ENCODE data around the gene EGF.

The EGF gene

DNA sequence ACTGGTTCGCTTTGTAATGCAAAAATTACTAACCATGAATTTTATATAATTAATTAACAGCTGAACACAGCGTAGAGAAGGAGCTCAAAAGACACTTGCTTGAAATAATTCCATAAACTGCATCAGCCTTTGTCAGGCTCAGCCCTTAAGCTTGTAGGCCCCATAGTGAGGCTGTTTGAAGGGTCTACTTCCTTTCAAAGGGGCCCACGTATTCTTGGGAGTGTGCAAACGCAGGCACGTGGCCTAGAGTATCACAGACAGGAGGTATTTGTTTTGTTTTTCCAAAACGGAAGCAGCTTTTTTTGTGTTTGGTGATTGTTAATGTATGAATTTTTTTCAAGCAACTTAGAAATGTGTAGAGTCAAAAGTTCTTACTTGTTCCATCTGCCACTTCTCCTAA lies 25.6 kb upstream of the EGF start:
- Histone ChIP-seq H3K27ac (ENCODE audit: poor library complexity, severe bottlenecking) (no peak overlapping the region), H3K9me3 (ENCODE audit: severe bottlenecking) (no peaks in the 10 kb centered on the region)
- no peak for ATAC-seq (ENCODE audit: low read depth)

DNA sequence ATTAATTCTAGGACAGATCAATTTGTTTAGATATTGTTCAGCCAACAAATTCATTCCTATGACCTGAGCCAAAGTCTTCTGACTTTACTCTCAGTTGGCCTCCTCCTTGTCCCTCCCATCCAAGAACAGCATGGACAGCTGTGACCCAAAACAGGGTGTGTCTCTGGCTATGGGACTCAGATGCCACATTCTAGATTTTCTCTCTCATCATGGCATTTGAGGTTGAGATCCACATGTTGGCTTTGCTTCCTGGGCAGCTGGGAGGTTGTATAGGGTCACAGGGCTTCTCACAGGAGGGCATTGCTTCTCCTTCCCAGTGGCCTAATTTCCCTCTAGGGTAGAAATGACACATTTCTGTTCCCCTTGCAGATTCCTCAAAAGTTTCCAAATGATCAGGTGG lies 22.6 kb upstream of the EGF start:
- H3K27me3 ChIP-seq (ENCODE audit: insufficient read depth, poor library complexity, severe bottlenecking), result no peaks in the 10 kb centered on the region
- DNase-seq (ENCODE audit: low spot score), result no peak
- TF ChIP-seq, protein P1, sequence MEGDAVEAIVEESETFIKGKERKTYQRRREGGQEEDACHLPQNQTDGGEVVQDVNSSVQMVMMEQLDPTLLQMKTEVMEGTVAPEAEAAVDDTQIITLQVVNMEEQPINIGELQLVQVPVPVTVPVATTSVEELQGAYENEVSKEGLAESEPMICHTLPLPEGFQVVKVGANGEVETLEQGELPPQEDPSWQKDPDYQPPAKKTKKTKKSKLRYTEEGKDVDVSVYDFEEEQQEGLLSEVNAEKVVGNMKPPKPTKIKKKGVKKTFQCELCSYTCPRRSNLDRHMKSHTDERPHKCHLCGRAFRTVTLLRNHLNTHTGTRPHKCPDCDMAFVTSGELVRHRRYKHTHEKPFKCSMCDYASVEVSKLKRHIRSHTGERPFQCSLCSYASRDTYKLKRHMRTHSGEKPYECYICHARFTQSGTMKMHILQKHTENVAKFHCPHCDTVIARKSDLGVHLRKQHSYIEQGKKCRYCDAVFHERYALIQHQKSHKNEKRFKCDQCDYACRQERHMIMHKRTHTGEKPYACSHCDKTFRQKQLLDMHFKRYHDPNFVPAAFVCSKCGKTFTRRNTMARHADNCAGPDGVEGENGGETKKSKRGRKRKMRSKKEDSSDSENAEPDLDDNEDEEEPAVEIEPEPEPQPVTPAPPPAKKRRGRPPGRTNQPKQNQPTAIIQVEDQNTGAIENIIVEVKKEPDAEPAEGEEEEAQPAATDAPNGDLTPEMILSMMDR (IDR thresholded peaks at IDR 0.05; ENCODE audit: poor library complexity, severe bottlenecking), result no peak
- H3K27ac ChIP-seq (ENCODE audit: poor library complexity, severe bottlenecking), result no peak overlapping the region
- ATAC-seq (ENCODE audit: low read depth), result no peak
- no peaks in the 10 kb centered on the region for H3K36me3 ChIP-seq (ENCODE audit: low read depth)
- no peaks in the 10 kb centered on the region for H3K4me1 ChIP-seq (ENCODE audit: insufficient read depth, poor library complexity, severe bottlenecking)
- no peak overlapping the region for H3K4me3 ChIP-seq (ENCODE audit: severe bottlenecking)
- no peaks in the 10 kb centered on the region for H3K9me3 ChIP-seq (ENCODE audit: severe bottlenecking)

More for the DNA sequence above, 25.6 kb upstream of the EGF start:
- Histone ChIP-seq H3K36me3 (ENCODE audit: low read depth) (no peaks in the 10 kb centered on the region), H3K4me1 (ENCODE audit: insufficient read depth, poor library complexity, severe bottlenecking) (no peaks in the 10 kb centered on the region), H3K27me3 (ENCODE audit: insufficient read depth, poor library complexity, severe bottlenecking) (no peaks in the 10 kb centered on the region), H3K4me3 (ENCODE audit: severe bottlenecking) (no peak overlapping the region)
- TF ChIP-seq, protein P1 (IDR thresholded peaks at IDR 0.05; ENCODE audit: poor library complexity, severe bottlenecking), result no peak
- no peak for DNase-seq (ENCODE audit: low spot score)

DNA sequence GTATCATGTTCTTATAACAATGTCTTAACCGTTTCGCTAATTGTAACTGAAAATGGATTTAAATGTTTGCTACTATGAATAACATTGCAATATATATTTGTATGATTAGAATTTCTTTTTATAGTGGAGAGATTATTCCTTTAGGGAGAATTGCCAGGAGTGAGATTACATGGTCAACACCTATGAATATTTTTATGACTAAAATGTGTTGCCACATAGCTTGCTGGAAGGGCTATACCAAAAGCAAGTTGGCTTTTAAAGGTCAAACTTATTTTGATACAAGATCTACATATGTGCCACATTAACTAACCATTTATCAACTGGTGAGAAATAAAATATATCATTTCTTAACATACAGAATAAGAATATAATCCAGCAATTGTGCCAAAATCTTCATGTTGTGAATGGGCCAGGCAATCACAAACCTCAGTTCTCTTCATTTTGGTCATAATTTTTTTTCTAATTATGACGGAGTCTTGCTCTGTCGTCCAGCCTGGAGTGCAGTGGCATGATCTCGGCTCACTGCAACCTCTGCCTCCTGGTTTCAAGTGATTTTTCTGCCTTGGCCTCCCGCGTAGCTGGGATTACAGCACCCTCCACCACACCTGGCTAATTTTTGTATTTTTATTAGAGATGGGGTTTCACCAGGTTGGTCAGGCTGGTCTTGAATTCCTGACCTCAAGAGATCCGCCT lies 10.0 kb upstream of the EGF start:
- TF ChIP-seq, protein P1 (IDR thresholded peaks at IDR 0.05; ENCODE audit: poor library complexity, severe bottlenecking), result no peak
- no peak overlapping the region for H3K4me3 ChIP-seq (ENCODE audit: severe bottlenecking)
- no peak for ATAC-seq (ENCODE audit: low read depth)
- H3K4me1 ChIP-seq (ENCODE audit: insufficient read depth, poor library complexity, severe bottlenecking), result no peaks in the 10 kb centered on the region
- no peaks in the 10 kb centered on the region for H3K9me3 ChIP-seq (ENCODE audit: severe bottlenecking)
- no peak for DNase-seq (ENCODE audit: low spot score)
- H3K36me3 ChIP-seq (ENCODE audit: low read depth), result no peaks in the 10 kb centered on the region
- H3K27ac ChIP-seq (ENCODE audit: poor library complexity, severe bottlenecking), result no peak overlapping the region
- no peaks in the 10 kb centered on the region for H3K27me3 ChIP-seq (ENCODE audit: insufficient read depth, poor library complexity, severe bottlenecking)

DNA sequence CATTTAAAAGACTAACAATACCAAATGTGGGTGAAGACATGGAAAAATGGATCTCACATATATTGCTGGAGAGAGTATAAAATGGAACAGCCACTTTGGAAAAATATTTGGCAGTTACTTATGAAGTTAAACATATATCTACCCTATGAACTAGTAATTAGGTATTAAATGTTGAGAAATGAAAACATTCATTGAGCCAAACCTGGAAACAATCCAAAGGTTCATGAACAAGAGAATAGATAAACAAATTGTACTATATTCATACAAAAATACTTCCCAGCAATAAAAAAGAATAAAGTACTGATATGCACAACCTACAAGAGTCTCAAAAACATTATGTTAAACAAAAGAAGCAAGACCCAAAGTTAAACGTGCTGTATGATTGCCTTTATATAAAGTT lies 4.0 kb upstream of the EGF start:
- DNase-seq (ENCODE audit: low spot score), result no peak
- Histone ChIP-seq H3K4me3 (ENCODE audit: severe bottlenecking) (no peak overlapping the region), H3K27me3 (ENCODE audit: insufficient read depth, poor library complexity, severe bottlenecking) (no peaks in the 10 kb centered on the region), H3K27ac (ENCODE audit: poor library complexity, severe bottlenecking) (no peak overlapping the region), H3K36me3 (ENCODE audit: low read depth) (no peaks in the 10 kb centered on the region), H3K9me3 (ENCODE audit: severe bottlenecking) (no peaks in the 10 kb centered on the region), H3K4me1 (ENCODE audit: insufficient read depth, poor library complexity, severe bottlenecking) (no peaks in the 10 kb centered on the region)
- TF ChIP-seq, protein P1 (IDR thresholded peaks at IDR 0.05; ENCODE audit: poor library complexity, severe bottlenecking), result no peak
- no peak for ATAC-seq (ENCODE audit: low read depth)

DNA sequence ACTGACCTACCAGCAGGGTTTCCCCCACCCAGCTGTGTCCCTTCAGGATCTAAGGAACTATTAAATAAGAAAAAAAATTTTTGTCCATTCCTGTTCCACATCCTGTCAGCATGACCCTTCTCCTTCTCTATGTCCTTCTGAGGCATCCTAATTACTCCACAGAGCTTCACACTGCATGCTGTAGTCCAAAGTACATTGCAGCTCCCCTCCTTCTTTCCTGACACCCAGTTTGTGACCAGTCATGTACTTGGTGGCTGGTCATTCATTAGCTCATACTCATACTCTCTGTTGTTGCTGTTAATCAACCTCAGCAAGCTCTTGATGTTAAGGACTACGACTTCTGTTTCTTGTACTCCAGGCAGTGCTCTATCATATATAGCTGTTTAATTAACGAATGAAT lies 2.4 kb upstream of the EGF start:
- no peaks in the 10 kb centered on the region for H3K4me1 ChIP-seq (ENCODE audit: insufficient read depth, poor library complexity, severe bottlenecking)
- ATAC-seq (ENCODE audit: low read depth), result no peak

More for the DNA sequence above, 2.4 kb upstream of the EGF start:
- TF ChIP-seq, protein P1 (IDR thresholded peaks at IDR 0.05; ENCODE audit: poor library complexity, severe bottlenecking), result no peak
- no peak overlapping the region for H3K4me3 ChIP-seq (ENCODE audit: severe bottlenecking)
- no peaks in the 10 kb centered on the region for H3K27me3 ChIP-seq (ENCODE audit: insufficient read depth, poor library complexity, severe bottlenecking)
- no peak for DNase-seq (ENCODE audit: low spot score)
- no peaks in the 10 kb centered on the region for H3K9me3 ChIP-seq (ENCODE audit: severe bottlenecking)
- H3K27ac ChIP-seq (ENCODE audit: poor library complexity, severe bottlenecking), result no peak overlapping the region
- H3K36me3 ChIP-seq (ENCODE audit: low read depth), result no peaks in the 10 kb centered on the region
